COLO668 (cell line): ENCODE data around the gene AADACL3.
"Not testable (repeated sequence)": the region's sequence is repeated elsewhere in the genome, so short reads cannot be mapped to it uniquely, and the experiment has no call there.

ENCODE experiments used
- DNase-seq: peaks from one replicate; lab custom pipeline; 2025; ENCODE audit not compliant: unreplicated experiment; lab: John Stamatoyannopoulos, UW

The AADACL3 gene

GRCh38 chr1:12714710-12715475 lies 1.0 kb upstream of the AADACL3 start:
- DNase-seq: no peak

DNA sequence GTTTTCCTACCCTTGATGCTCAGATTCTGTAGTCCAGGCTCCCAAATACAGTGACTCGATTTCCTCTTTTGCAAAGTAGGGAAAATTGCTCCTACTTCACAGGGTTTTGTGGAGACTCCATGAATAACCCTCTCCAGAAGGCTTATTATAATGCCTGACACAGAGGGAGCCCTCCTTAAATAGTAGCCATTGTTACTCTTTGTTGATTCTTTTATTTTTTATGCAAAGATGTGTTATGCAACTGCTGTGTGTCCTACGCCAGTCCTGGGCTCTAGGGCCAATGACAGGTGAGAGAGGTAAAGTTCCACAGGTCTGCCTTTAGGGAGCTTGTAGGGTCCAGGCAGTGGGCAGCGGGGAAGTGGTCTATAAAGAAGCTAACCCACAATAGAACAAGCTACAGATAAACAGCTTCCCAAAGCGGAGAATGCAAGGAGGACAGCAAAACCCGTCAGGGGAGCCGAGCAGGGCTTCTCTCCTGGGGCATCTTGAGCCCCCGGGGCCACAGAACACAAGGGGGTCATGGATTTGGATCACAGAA lies 1.5 kb downstream of the AADACL3 start:
- no peak for DNase-seq

- DNase-seq: no peak
Measured at GRCh38 chr1:12722626-12723025, 6.7 kb downstream of the AADACL3 start.

- DNase-seq: no peak
Measured at GRCh38 chr1:12728391-12728790, 12.5 kb downstream of the AADACL3 start.

DNA sequence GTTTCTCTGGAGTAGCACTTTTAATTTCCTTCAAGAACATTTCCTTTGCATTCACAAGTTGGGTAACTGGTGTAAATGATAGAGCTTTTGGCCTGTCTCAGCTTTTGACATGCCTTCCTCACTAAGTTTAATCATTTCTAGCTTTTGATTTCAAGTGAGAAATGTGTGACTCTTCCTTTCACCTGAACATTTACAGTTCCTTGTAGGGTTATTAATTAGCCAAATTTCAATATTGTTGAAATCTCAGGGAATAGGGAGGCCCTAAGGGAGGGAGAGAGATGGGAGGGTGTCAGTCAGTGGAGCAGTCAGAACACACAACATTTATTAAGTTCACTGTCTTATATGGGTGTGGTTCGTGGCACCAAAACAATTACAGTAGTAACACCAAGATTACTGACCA lies 14.2 kb downstream of the AADACL3 start:
- no peak for DNase-seq

DNA sequence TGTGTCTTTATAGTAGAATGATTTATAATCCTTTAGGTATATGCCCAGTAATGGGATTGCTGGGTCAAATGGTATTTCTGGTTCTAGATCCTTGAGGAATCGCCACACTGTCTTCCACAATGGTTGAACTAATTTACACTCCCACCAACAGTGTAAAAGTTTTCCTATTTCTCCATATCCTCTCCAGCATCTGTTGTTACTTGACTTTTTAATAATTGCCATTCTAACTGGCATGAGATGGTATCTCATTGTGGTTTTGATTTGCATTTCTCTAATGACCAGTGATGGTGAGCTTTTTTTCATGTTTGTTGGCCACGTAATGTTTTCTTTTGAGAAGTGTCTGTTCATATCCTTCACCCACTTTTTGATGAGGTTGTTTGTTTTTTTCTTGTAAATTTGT lies 15.2 kb downstream of the AADACL3 start:
- not testable (repeated sequence) for DNase-seq

DNA sequence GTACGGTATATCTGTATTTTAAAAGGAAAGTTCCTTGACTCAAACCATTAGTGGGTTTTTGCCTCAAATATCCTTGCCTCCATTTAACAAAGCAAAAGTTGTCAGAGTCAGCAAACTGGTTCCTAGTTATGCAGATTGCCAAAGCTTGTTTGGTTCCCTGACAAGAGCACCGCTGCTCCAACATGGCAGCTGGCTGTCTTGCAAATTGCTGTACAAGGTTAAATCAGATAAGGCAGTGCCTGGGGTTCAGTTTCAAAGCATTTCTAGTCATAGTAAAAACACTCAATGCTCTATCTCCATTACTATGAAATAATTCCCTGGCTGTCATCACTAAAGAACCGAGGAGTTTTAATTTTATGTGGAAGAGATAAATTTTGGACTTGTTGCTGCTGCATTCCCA lies 18.7 kb downstream of the AADACL3 start:
- no peak for DNase-seq

GRCh38 chr1:12738934-12739333 lies 23.0 kb downstream of the AADACL3 start:
- DNase-seq: no peak

DNA sequence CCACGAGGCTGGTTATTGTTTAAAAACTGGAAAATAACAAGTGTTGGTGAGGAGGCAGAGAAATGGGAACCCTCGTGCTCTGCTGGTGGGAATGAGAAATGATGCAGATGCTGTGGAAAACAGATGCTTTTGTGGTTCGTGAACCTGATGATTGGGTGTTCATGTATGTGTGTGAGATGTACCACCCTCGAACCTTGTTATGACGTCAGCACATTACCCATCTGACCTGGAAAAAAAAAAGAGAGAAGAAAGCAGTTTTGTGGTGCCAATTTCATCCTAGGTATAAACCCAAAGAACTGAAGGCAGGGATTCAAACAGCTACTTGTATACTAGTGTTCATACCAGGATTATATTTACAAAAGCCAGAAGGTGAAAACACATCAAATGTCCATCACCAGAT lies 23.7 kb downstream of the AADACL3 start:
- DNase-seq: no peak

DNA sequence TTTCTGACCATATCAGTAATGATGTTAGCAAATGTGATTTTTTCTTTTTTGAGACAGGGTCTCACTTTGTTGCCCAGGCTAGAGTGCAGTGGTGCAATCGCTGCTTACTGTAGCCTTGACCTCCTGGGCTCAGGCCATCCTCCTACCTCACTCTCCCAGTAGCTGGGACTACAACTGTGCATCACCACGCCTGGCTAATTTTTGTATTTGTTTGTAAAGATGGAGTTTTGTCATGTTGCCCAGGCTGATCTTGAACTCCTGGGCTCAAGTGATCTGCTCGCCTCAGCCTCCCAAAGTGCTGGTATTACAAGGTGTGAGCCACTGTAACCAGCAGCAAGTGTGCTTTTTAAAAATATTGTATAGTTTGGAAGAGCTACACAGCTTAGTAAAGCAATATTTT lies 26.0 kb downstream of the AADACL3 start:
- no peak for DNase-seq

DNA sequence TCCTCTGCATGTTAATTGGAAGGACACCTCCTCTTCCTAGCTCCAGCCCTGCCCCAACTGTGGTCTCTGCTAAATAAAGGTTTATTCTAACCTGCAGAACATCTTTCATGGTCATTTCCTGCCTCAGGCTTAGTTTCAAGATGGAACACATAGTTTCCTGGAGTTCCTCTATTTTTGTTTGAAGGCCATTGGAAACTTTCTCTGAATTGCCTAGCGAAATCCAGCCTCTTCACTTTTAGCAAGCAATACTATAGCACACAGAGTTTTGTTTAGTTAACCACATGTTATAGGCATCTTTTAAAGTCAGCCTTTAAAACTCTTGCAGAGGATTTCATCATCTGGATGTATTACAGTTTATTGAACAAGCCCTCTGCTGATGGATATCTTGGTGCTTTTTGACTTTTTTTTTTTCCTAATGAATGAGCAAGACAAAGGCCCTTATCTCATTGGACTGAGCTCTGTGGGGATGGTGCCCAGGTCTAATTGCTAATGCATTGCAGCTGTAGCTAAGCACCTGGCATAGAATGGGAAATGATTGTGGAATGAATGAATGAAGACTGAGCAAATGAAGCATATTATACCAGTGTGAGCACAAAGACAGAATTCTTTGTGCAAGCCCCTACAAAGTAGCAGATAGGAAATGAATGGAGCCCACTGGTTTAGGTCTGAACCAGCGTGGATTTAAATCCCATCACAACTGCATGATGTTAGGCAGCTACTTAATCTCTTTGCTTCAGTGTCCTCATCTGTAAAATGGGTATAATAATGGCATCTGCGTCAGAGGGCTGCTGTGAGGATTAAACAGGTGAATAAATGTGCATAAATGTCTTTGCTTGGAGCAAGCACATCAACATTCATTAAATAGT lies 29.4 kb downstream of the AADACL3 start:
- no peak for DNase-seq

GRCh38 chr1:12745992-12746323 lies 30.0 kb downstream of the AADACL3 start, which contains the start of gene CFAP107:
Gene CFAP107 (plus strand): TSS chr1:12746200. CDS start chr1:12746431, 231 bp downstream.
- no peak for DNase-seq

DNA sequence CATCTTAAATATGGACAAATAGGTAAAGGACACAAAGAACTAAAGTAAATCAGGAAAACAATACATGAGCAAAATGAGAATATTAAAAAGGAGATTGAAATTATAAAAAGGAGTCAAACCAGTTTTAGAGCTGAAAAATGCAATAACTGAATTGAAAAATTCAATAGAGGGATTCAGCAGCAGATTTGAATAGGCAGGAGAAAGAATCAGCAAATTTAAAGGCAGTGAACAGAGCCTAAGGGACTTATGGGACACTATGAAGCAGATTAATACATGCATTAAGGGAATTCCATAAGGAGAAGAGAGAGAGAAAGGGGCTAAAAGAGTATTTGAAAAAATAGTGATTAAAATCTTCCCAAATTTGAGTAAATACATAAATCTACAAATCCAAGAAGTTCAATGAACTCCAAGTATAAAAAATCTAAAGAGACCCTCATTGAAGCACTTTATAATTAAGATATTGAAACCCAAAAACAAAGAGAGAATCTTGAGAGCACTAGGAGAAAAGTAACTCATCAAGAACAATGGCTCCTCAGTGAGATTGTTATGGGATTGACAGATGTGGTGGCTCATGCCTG lies 33.0 kb downstream of the AADACL3 start:
- no peak for DNase-seq

DNA sequence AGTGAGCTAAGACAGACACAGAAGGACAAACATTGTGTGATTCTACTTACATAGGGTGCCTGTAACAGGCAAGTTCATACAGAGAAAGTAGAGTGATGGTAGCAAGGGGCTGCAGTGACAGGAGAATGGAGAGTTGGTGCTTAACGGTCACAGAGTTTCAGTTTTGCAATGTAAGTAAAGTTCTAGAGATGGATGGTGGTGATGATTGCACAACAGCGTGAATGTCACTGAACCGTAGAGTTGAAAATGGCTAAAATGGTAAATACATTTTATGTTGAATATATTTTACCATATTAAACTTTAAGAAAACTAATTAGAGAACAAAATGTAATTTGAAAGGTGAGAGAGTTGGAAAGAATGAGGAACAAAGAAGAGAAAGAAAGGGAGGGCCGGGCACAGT lies 38.8 kb downstream of the AADACL3 start:
- DNase-seq: no peak

GRCh38 chr1:12756273-12756672 lies 40.4 kb downstream of the AADACL3 start:
- no peak for DNase-seq

DNA sequence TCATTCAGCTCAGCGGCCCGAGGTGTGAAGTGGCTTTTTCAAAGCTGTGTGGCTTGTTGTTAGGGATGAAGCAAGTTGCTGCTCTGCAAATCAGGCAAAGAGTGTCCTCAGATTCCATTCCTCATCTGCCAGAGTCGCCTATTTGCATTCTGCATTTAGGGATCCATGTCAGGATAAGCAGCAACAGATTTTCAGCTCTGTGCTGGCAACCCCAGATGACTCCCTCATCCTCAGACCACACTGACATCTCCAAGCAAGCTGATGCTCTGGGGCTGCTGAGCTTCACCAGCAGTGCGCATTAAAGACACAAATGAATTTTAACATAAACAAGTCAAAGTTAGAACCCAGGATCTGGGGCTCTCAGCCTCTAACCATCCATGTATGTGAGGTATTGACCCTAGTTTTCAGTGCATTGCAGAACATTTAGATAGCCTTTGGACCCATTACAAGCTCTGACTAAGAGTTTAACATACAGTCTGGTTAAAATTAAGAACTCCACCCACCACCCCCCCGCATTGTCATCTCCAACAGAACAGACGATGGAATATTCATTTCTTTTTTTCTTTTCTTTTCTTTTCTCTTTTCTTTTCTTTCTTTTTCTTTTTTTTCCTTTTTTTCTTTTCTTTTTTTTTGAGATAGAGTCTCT lies 41.0 kb downstream of the AADACL3 start:
- DNase-seq: no peak

GRCh38 chr1:12757836-12758235 lies 41.9 kb downstream of the AADACL3 start:
- no peak for DNase-seq

DNA sequence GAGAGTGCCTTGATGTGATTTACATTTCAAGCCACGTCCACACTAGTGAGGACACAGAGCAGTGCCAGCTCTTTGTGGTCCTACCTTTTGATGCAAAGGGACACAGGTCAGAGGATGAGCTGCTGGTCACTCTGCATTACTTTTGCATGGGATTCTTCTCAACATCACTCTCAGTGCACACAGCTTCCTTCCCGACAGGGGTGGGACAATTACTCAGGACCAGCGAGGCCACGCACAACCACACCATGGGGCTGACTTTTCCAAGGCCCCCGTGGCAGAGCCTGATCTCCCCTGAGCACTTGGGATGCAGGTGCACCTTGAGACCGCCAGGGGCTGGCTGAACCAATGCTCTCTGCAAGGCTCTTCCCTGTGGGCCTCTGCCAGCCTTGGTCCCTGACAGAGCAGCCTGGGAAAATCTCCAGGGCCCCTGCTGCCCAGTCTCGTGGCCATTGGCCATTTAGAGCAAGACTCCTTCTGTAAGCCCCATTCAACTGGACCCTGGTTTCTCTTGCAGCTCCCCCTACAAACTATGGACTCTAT lies 44.4 kb downstream of the AADACL3 start:
- no peak for DNase-seq

DNA sequence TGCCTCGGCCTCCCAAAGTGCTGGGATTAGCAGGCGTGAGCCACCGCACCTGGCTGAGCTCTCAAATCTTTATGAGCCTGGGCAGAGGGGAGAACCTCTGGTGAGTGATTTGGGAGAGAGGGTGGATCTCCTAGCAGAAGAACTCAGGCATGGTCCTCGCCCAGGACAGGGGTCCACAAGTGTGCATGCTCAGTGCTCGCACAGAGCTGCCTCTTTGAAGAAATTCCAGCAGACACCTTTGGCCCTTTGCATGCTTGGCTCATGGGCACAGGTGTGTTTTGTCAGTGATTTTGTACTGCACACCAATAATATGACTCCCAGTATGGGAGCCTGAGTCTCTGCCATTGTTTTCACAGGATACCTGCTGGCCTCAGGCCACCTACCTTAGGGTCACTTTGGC lies 45.9 kb downstream of the AADACL3 start:
- DNase-seq: no peak

GRCh38 chr1:12762766-12763165 lies 46.9 kb downstream of the AADACL3 start:
- no peak for DNase-seq

- no peak for DNase-seq
Measured at GRCh38 chr1:12763479-12763878, 47.6 kb downstream of the AADACL3 start.
